ENCODE measurements around the gene ZBTB16.

DNA sequence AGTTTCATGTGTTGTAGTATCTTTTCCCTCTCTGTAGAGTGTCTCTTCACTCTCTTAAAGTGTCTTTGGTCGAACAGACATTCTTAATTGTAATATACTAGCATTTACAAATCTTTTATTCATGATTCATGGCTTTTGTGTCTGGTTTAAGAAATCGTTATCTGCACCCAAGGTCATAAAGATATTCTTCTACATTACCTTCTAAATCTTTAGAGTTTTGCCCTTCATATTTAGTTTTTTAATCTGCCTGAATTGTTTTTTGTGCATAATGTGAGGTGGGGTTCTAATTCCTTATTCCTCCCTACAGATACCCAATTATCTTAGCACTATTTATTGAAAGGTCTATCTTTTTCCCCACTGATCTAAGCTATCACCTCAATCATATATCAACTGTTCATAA, 227.6 kb downstream of the ZBTB16 start:
- TF ChIP-seq POLR2A (IDR thresholded peaks at IDR 0.05; ENCODE audit: extremely low read depth, insufficient read length), result no peak
- TF ChIP-seq, protein P1, sequence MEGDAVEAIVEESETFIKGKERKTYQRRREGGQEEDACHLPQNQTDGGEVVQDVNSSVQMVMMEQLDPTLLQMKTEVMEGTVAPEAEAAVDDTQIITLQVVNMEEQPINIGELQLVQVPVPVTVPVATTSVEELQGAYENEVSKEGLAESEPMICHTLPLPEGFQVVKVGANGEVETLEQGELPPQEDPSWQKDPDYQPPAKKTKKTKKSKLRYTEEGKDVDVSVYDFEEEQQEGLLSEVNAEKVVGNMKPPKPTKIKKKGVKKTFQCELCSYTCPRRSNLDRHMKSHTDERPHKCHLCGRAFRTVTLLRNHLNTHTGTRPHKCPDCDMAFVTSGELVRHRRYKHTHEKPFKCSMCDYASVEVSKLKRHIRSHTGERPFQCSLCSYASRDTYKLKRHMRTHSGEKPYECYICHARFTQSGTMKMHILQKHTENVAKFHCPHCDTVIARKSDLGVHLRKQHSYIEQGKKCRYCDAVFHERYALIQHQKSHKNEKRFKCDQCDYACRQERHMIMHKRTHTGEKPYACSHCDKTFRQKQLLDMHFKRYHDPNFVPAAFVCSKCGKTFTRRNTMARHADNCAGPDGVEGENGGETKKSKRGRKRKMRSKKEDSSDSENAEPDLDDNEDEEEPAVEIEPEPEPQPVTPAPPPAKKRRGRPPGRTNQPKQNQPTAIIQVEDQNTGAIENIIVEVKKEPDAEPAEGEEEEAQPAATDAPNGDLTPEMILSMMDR (IDR thresholded peaks at IDR 0.05; ENCODE audit: low read depth, low read length), result no peak
- TF ChIP-seq MYC (IDR thresholded peaks at IDR 0.05; ENCODE audit: low read depth, low read length), result no peak

Measured in NB4 (cell line).